Heart left ventricle (tissue), 16 donors: Measurements from ENCODE around the gene JUND. TPM values are rescaled to one million over a fixed set of nuclear protein-coding genes. Genes with fewer than 3 reads are reported as not detected.

ENCODE experiments used
- ATAC-seq, 4 donors: fragments of 200-7000 bp; cut with Tn5 transposase; one replicate each; pipeline ENCODE4 v1.9.1; 2020 to 2022; ENCODE audit warnings: moderate library complexity in 4 of 4, mild to moderate bottlenecking in 3 of 4, moderate number of reproducible peaks in 1 of 4
- DNase-seq, 5 donors: peaks; one replicate each; pipeline ENCODE4 v3.0.0-alpha.2; 2020
- H3K27ac ChIP-seq, 12 donors: fragments of 200-600 bp; sonication (generic) in 4 of 12; one replicate each; pipeline versions ENCODE4 v1.5.0 to v1.8.0; 2016 to 2022; ENCODE audit warnings: mild to moderate bottlenecking in 2 of 12
- H3K27me3 ChIP-seq, 9 donors: fragments of 200-600 bp; sonication (generic) in 2 of 9; one replicate each; pipeline versions ENCODE4 v1.5.1 to v1.8.0; 2016 to 2022; ENCODE audit warnings: mild to moderate bottlenecking in 3 of 9
- H3K36me3 ChIP-seq, 9 donors: fragments of 200-600 bp; sonication (generic) in 2 of 9; one replicate each; pipeline versions ENCODE4 v1.5.0 to v1.8.0; 2018 to 2022; ENCODE audit warnings: mild to moderate bottlenecking in 2 of 9
- H3K4me1 ChIP-seq, 12 donors: fragments of 200-600 bp; sonication (generic) in 4 of 12; one replicate each; pipeline versions ENCODE4 v1.5.0 to v1.8.0; 2016 to 2022; ENCODE audit warnings: mild to moderate bottlenecking in 3 of 12
- H3K4me3 ChIP-seq, 12 donors: fragments of 200-600 bp; sonication (generic) in 4 of 12; one replicate each; pipeline versions ENCODE4 v1.5.0 to v1.8.0; 2017 to 2022; ENCODE audit warnings: mild to moderate bottlenecking in 9 of 12, moderate library complexity in 4 of 12
- H3K9me3 ChIP-seq, 12 donors: fragments of 200-600 bp; sonication (generic) in 4 of 12; one replicate each; pipeline versions ENCODE4 v1.5.0 to v1.8.0; 2016 to 2022; ENCODE audit warnings: mild to moderate bottlenecking in 1 of 12
- POLR2A ChIP-seq, 2 donors: fragments of 450-650 bp; IDR thresholded peaks; one replicate each; pipeline ENCODE4 v1.6.1; 2017; ENCODE audit warnings: antibody characterized with exemption in 2 of 2, mild to moderate bottlenecking in 2 of 2, moderate library complexity in 2 of 2
- WGBS, 4 donors: extraction: QIAGEN DNeasy Blood & Tissue Kit in 2 of 4; methylation state at CpG; one replicate each; pipeline versions ENCODE4 v1.1.5 to v1.1.7; 2013 to 2018; 5-methylcytosine and 5-hydroxymethylcytosine counted together
- intact Hi-C, 10 donors: fragments of 100-400 bp; cut with DNase I; formaldehyde crosslinking; loops; one replicate each; pipeline versions ENCODE4 v1.11.1 to v1.14.2; 2022
- polyA plus RNA-seq, 2 donors: library from polyadenylated mRNA; stranded (reverse); fragments of 200-250 nt; gene quantifications; one replicate each; pipeline ENCODE4 v1.2.3, GENCODE V29; 2013
- total RNA-seq, 9 donors: library from RNA; depleted of rRNA in 2 of 9; stranded (reverse); fragments of >200 nt in 2 of 9; fragmentation: NEBNext Ultra II Directional in 3 of 9; extraction: Animal tissue kit (Norgen Biotek cat#: 25700) in 3 of 9; gene quantifications; one replicate each; pipeline versions ENCODE4 v1.1.0 to v1.2.4, GENCODE V29; 2016 to 2023
- TF ChIP-seq, protein P1 (sequence below), 12 donors: fragments of 200-600 bp; sonication (generic) in 4 of 12; IDR thresholded peaks; one replicate each; pipeline versions ENCODE4 v1.5.0 to v1.8.0; 2018 to 2022; ENCODE audit warnings: antibody characterized with exemption in 12 of 12, mild to moderate bottlenecking in 5 of 12
- donor health status: ischemic (EF 13 %, LVEDD 7.1; RV severe dilation, severe dysfunction).
- donor health status: healthy with polysubstance abuse.
- donor health status: DM: no; HTN: yes; CAD: no.
- donor health status: DM: no; HTN: no; CAD: no.
- donor health status: ischemic (EF 25% LVEDD 6.9; RV normal size, moderate dysfunction).
- donor health status: ischemic (EF 25% LVEDD 5.7; RV mildly dilated, moderate dysfunction).
- donor health status: healthy.
- donor health status: DM: yes; HTN: yes; CAD: no.
- donor health status: ischemic (EF 35%, LVEDD 5.7; RV mildly dilated, moderate dysfunction).
- donor health status: nonischemic (EF 11% LVEDD 7.7; RV severe dilation, severe dysfunction).
- donor health status: DM: yes; HTN: yes; CAD: no.
- donor health status: PGD.
- donor health status: ischemic (EF 29% LVEDD 5.4; RV normal size, mild dysfunction).
- donor health status: nonischemic (EF 23%, LVEDD 6.1; RV moderate dilation, normal function).

The JUND gene
- total and polyA plus RNA-seq, 11 donors: 80.2 to 352 (median 137) TPM

- TF ChIP-seq, protein P1, sequence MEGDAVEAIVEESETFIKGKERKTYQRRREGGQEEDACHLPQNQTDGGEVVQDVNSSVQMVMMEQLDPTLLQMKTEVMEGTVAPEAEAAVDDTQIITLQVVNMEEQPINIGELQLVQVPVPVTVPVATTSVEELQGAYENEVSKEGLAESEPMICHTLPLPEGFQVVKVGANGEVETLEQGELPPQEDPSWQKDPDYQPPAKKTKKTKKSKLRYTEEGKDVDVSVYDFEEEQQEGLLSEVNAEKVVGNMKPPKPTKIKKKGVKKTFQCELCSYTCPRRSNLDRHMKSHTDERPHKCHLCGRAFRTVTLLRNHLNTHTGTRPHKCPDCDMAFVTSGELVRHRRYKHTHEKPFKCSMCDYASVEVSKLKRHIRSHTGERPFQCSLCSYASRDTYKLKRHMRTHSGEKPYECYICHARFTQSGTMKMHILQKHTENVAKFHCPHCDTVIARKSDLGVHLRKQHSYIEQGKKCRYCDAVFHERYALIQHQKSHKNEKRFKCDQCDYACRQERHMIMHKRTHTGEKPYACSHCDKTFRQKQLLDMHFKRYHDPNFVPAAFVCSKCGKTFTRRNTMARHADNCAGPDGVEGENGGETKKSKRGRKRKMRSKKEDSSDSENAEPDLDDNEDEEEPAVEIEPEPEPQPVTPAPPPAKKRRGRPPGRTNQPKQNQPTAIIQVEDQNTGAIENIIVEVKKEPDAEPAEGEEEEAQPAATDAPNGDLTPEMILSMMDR (IDR thresholded peaks at IDR 0.05): no peak
- no peak for TF ChIP-seq POLR2A (IDR thresholded peaks at IDR 0.05)
- Histone ChIP-seq H3K36me3 (peaks cover 0 to 82% (median 20%) of the 10 kb centered on the region in 9 donors), H3K4me3 (no peak overlapping the region), H3K27me3 (no peaks in the 10 kb centered on the region), H3K4me1 (peaks cover 0 to 16% (median 0%) of the 10 kb centered on the region in 12 donors), H3K9me3 (no peaks in the 10 kb centered on the region), H3K27ac (no peak overlapping the region)
- ATAC-seq (no peak), DNase-seq (no peak)
- intact Hi-C loops: no loop called here
- whole genome bisulfite sequencing, 4 donors: 83 to 88% (median 84%) methylated on average over 6 to 22 of the region's 22 CpGs
Observed at GRCh38 chr19:18311502-18312091, 30.2 kb upstream of the JUND start.

DNA sequence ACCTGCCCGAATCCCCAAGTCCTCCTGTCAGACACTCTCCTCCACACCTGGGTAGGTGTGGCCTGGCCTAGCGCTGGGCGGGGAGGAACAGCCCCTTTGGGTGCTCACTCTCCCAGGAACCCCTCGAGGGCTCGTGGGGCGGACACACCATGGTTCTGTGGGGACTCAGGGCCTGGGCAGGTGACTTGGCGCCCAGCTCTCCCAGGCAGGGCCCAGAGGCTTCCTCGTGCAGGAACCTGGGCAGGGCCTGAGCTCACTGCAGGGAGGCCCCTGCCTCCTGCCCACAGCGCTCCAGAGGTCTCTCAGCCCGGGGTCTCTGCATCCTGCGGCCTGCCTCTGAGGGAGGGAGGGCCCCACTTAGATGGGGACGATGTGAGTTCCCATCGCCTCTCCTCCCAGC lies 29.5 kb upstream of the JUND start:
- Histone ChIP-seq H3K4me3 (no peak overlapping the region), H3K9me3 (no peaks in the 10 kb centered on the region), H3K36me3 (peaks cover 0 to 89% (median 20%) of the 10 kb centered on the region in 9 donors), H3K4me1 (peaks cover 0 to 22% (median 5%) of the 10 kb centered on the region in 12 donors), H3K27me3 (no peaks in the 10 kb centered on the region), H3K27ac (no peak overlapping the region)
- no peak for ATAC-seq
- TF ChIP-seq, protein P1 (IDR thresholded peaks at IDR 0.05): no peak
- TF ChIP-seq POLR2A (IDR thresholded peaks at IDR 0.05): no peak
- no peak for DNase-seq
- intact Hi-C loops: no loop called here
- WGBS, 4 donors: 89 to 96% (median 92%) methylated on average over 7 to 13 of the region's 13 CpGs

- 82 to 88% (median 83%) methylated on average over 18 to 23 of the region's 23 CpGs for WGBS, 4 donors
- peaks cover 0 to 28% (median 11%) of the 10 kb centered on the region in 12 donors for H3K4me1 ChIP-seq
Observed at GRCh38 chr19:18310118-18310909, 28.9 kb upstream of the JUND start.

More at GRCh38 chr19:18310118-18310909, 28.9 kb upstream of the JUND start:
- Histone ChIP-seq H3K36me3 (peaks cover 0 to 84% (median 19%) of the 10 kb centered on the region in 9 donors), H3K27ac (no peak overlapping the region), H3K27me3 (no peaks in the 10 kb centered on the region), H3K9me3 (no peaks in the 10 kb centered on the region), H3K4me3 (no peak overlapping the region)
- DNase-seq (no peak), ATAC-seq (no peak)
- intact Hi-C loops: no loop called here
- no peak for TF ChIP-seq POLR2A (IDR thresholded peaks at IDR 0.05)
- TF ChIP-seq, protein P1 (IDR thresholded peaks at IDR 0.05): no peak
